HG02973 (cell line): Measurements from ENCODE around the gene GOLGB1.
A peak's percentile ranks its signal among the peaks of the same experiment; 100 is the strongest.
"Not testable (repeated sequence)": the region's sequence is repeated elsewhere in the genome, so short reads cannot be mapped to it uniquely, and the experiment has no call there.

Experiments used
- ATAC-seq: cut with Tn5 transposase; IDR thresholded peaks from one replicate; pipeline ENCODE4 v1.9.1; 2021; ENCODE audit warnings: moderate library complexity; ENCODE audit not compliant: unreplicated experiment

GOLGB1 gene

GRCh38 chr3:121696186-121696585, 53.4 kb downstream of the GOLGB1 start:
- no peak for ATAC-seq

GRCh38 chr3:121692010-121692699, 57.4 kb downstream of the GOLGB1 start:
- no peak for ATAC-seq

GRCh38 chr3:121690777-121691405, 58.6 kb downstream of the GOLGB1 start:
- ATAC-seq, result no peak

- not testable (repeated sequence) for ATAC-seq
Observed at GRCh38 chr3:121688747-121689146, 60.8 kb downstream of the GOLGB1 start.

- ATAC-seq, result no peak
Observed at GRCh38 chr3:121681792-121682191, 67.7 kb downstream of the GOLGB1 start.

- ATAC-seq, result no peak
Observed at GRCh38 chr3:121677141-121677540, 72.4 kb downstream of the GOLGB1 start.

GRCh38 chr3:121670676-121671075, 78.9 kb downstream of the GOLGB1 start:
- ATAC-seq, result no peak

- ATAC-seq, result no peak
Observed at GRCh38 chr3:121667333-121667732, 82.2 kb downstream of the GOLGB1 start.

- no peak for ATAC-seq
Observed at GRCh38 chr3:121665488-121665887, 84.1 kb downstream of the GOLGB1 start.

- ATAC-seq, result no peak
Observed at GRCh38 chr3:121663171-121663847, 86.2 kb downstream of the GOLGB1 start.

- ATAC-seq, result no peak
Observed at GRCh38 chr3:121662742-121663141, 86.8 kb downstream of the GOLGB1 start.

- ATAC-seq, result no peak
Observed at GRCh38 chr3:121661376-121661775, 88.2 kb downstream of the GOLGB1 start.

GRCh38 chr3:121660356-121661171, 89.0 kb downstream of the GOLGB1 start, which contains the start of gene HCLS1:
Gene HCLS1 (minus strand): TSS chr3:121660903. CDS start chr3:121658347, 2,556 bp downstream.
- peak; percentile 83 for ATAC-seq

- no peak for ATAC-seq
Observed at GRCh38 chr3:121659586-121659985, 90.0 kb downstream of the GOLGB1 start.

- ATAC-seq, result no peak
Observed at GRCh38 chr3:121658716-121659435, 90.7 kb downstream of the GOLGB1 start.

- peak; percentile 66 for ATAC-seq
Observed at GRCh38 chr3:121654493-121655385, 94.8 kb downstream of the GOLGB1 start.

GRCh38 chr3:121651684-121652083, 97.9 kb downstream of the GOLGB1 start:
- no peak for ATAC-seq

- no peak for ATAC-seq
Observed at GRCh38 chr3:121649645-121650044, 99.9 kb downstream of the GOLGB1 start.

GRCh38 chr3:121648219-121648958, 101.2 kb downstream of the GOLGB1 start:
- ATAC-seq, result no peak
